Measurements from ENCODE around the gene INTS11. TPM values are rescaled to one million over a fixed set of nuclear protein-coding genes. Genes with fewer than 3 reads are reported as not detected.

INTS11 gene
- total and polyA plus RNA-seq, 2 of the 8 experiments (the other 6 are each of a cell fraction or from before 2014, with no cell fraction given) = 113 to 243 TPM

- Histone ChIP-seq H3K4ac (replicated peaks; ENCODE audit: insufficient read length, low read depth, low read length) (no peak overlapping the region), H3K9me3 (ENCODE audit: insufficient read depth in 2 of 2, low read depth in 1 of 2, low read length in 1 of 2) (peaks cover under 1 to 7% of the 10 kb centered on the region in 2 experiments; a peak in 3 of 4 replicates), H4K91ac (replicated peaks; ENCODE audit: insufficient read length, low read length) (peak overlapping the region; percentile 94), H2BK5ac (ENCODE audit: low read depth, low read length) (peak overlapping the region; percentile 66; the same call in 1 of the 2 replicates), H3K4me1 (replicated peaks in 1 of 4; ENCODE audit: control insufficient read depth in 3 of 4, insufficient read depth in 4 of 4, low read length in 3 of 4) (peaks cover 2 to 23% (median 17%) of the 10 kb centered on the region in 4 experiments), H2BK20ac (ENCODE audit: low read length) (0 out of 2 replicates have a peak overlapping the region, but pooled peaks have one; percentile 87), H3K56ac (replicated peaks; ENCODE audit: insufficient read length, low read depth, low read length) (no peak overlapping the region), H4K20me1 (replicated peaks in 1 of 2; ENCODE audit: control insufficient read depth in 1 of 2, insufficient read depth in 2 of 2, low read length in 2 of 2) (peaks cover 0 to 3% of the 10 kb centered on the region in 2 experiments), H2BK120ac (replicated peaks; ENCODE audit: low read depth, low read length) (no peak overlapping the region), H3K36me3 (ENCODE audit: control insufficient read depth in 2 of 4, insufficient read depth in 4 of 4, low read length in 3 of 4) (no peaks in the 10 kb centered on the region; a peak in 1 of 8 replicates), H3K79me2 (ENCODE audit: control insufficient read depth in 1 of 2, insufficient read depth in 2 of 2, low read length in 2 of 2) (no peaks in the 10 kb centered on the region), H3K14ac (ENCODE audit: insufficient read length) (no peak overlapping the region), H3K23me2 (ENCODE audit: low read depth, low read length) (peaks cover 6% of the 10 kb centered on the region), H3K18ac (ENCODE audit: extremely low read depth, low read length) (no peak overlapping the region), H3K9ac (replicated peaks in 1 of 4; ENCODE audit: extremely low read depth in 1 of 4, low read depth in 3 of 4, low read length in 3 of 4) (no peak overlapping the region; a peak in 1 of 7 replicates), H3K23ac (ENCODE audit: insufficient read length) (no peak overlapping the region), H2BK12ac (ENCODE audit: low read depth, low read length) (peak overlapping the region; percentile 95), H2AFZ (ENCODE audit: low read length) (no peak overlapping the region), H2AK5ac (ENCODE audit: low read depth, low read length) (peak overlapping the region; percentile 96; the same call in 1 of the 2 replicates), H4K5ac (ENCODE audit: insufficient read length, low read depth, low read length) (no peak overlapping the region), H3K4me3 (ENCODE audit: extremely low read depth in 1 of 4, insufficient read depth in 2 of 4, low read depth in 3 of 4, low read length in 4 of 4) (no peak overlapping the region), H3K79me1 (ENCODE audit: low read depth, low read length) (no peaks in the 10 kb centered on the region), H4K8ac (ENCODE audit: extremely low read depth, insufficient read depth, low read length) (no peak overlapping the region), H3K27me3 (replicated peaks in 1 of 4; ENCODE audit: control insufficient read depth in 3 of 4, extremely low read depth in 1 of 4, insufficient read depth in 3 of 4, low read length in 3 of 4) (no peaks in the 10 kb centered on the region; a peak in 4 of 7 replicates), H3K27ac (ENCODE audit: low read depth, low read length) (no peak overlapping the region), H2BK15ac (ENCODE audit: low read length) (peak overlapping the region; percentile 97; the same call in 1 of the 2 replicates), H3K4me2 (ENCODE audit: insufficient read depth in 1 of 2, low read depth in 2 of 2, low read length in 2 of 2) (0 out of 4 replicates have a peak overlapping the region, but pooled peaks of 1 of the 2 experiments have one; percentile 6)
- POLR2A ChIA-PET (ENCODE audit: partially characterized antibody) = interaction anchor here (0.8 to 1.8 kb wide), 4 partner anchors 10 to 37 kb away, joined by 3 to 7 read pairs (median 4); partner anchors contain the start of gene CCNL2
- WGBS, 2 experiments (ENCODE audit: extremely low coverage in 1 of 2, insufficient coverage in 1 of 2, insufficient read length in 1 of 2, insufficient replicate concordance in 2 of 2, low coverage in 1 of 2, low lambda C conversion rate in 2 of 2, missing lambda C conversion rate in 1 of 2) = 85% methylated on average over 30 of the region's 35 CpGs; no CpG with 5 or more reads in 1 of the 2 experiments
- DNase-seq (ENCODE audit: low read depth in 1 of 2, low spot score in 2 of 2) (no peak), FAIRE-seq (no peak)
- CTCF ChIA-PET (ENCODE audit: partially characterized antibody) = interaction anchor here (0.6 to 2.3 kb wide), 3 partner anchors 10 to 77 kb away, joined by 3 to 17 read pairs (median 5); partner anchors contain the start of gene AURKAIP1
- TF ChIP-seq TAF7 (optimal IDR thresholded peaks at IDR 0.05; ENCODE audit: borderline replicate concordance, low read depth, low read length) (no peak), KDM5A (IDR thresholded peaks at IDR 0.05; ENCODE audit: low read length) (no peak), EGR1 (IDR thresholded peaks at IDR 0.05; ENCODE audit: borderline replicate concordance, low read depth, low read length) (no peak)
These were observed 36.9 kb upstream of the INTS11 start for GRCh38 chr1:1361233-1361981.

Data from H1 (cell line).